Subcutaneous abdominal adipose tissue (tissue), 5 donors: ENCODE data around the gene TAP2.

Experiments
- H3K27ac ChIP-seq: one replicate; pipeline ENCODE4 v1.7.0; 2013; ENCODE audit warnings: low read depth, mild to moderate bottlenecking, inconsistent platforms, low read length, moderate library complexity
- H3K27me3 ChIP-seq, 5 donors: one replicate each; pipeline ENCODE4 v1.7.0; 2013; ENCODE audit warnings: low read length in 5 of 5, inconsistent platforms in 1 of 5; ENCODE audit not compliant: control insufficient read depth in 5 of 5, insufficient read depth in 4 of 5
- H3K36me3 ChIP-seq, 5 donors: one replicate each; pipeline ENCODE4 v1.7.0; 2013; ENCODE audit warnings: low read length in 5 of 5; ENCODE audit not compliant: control insufficient read depth in 5 of 5, insufficient read depth in 5 of 5
- H3K4me1 ChIP-seq, 5 donors: one replicate each; pipeline ENCODE4 v1.7.0; 2013; ENCODE audit warnings: low read length in 5 of 5, mild to moderate bottlenecking in 3 of 5, moderate library complexity in 1 of 5; ENCODE audit not compliant: control insufficient read depth in 5 of 5, insufficient read depth in 5 of 5
- H3K4me3 ChIP-seq, 5 donors: one replicate each; pipeline ENCODE4 v1.7.0; 2013; ENCODE audit warnings: low read length in 5 of 5, low read depth in 1 of 5
- H3K9ac ChIP-seq, 5 donors: one replicate each; pipeline ENCODE4 v1.7.0; 2013; ENCODE audit warnings: low read length in 5 of 5, mild to moderate bottlenecking in 4 of 5, moderate library complexity in 3 of 5
- H3K9me3 ChIP-seq, 5 donors: one replicate each; pipeline ENCODE4 v1.7.0; 2013; ENCODE audit warnings: low read length in 5 of 5; ENCODE audit not compliant: control insufficient read depth in 5 of 5
- donor health status: healthy.
- donor health status: healthy.
- donor health status: healthy.
- donor health status: healthy.
- donor health status: healthy.

Gene TAP2

GRCh38 chr6:32836873-32837272 lies 1.7 kb downstream of the TAP2 start:
- Histone ChIP-seq H3K36me3 (peaks cover 4 to 55% (median 28%) of the 10 kb centered on the region in 5 donors), H3K9ac (no peak overlapping the region), H3K9me3 (no peaks in the 10 kb centered on the region), H3K27me3 (no peaks in the 10 kb centered on the region), H3K27ac (no peak overlapping the region), H3K4me1 (peaks cover 0 to 14% (median 10%) of the 10 kb centered on the region in 5 donors), H3K4me3 (no peak overlapping the region)

- Histone ChIP-seq H3K4me1 (peaks cover 0 to 13% (median 10%) of the 10 kb centered on the region in 5 donors), H3K9me3 (no peaks in the 10 kb centered on the region), H3K4me3 (no peak overlapping the region), H3K27me3 (no peaks in the 10 kb centered on the region), H3K27ac (no peak overlapping the region), H3K36me3 (peaks cover 4 to 55% (median 42%) of the 10 kb centered on the region in 5 donors), H3K9ac (no peak overlapping the region)
These were observed 3.2 kb downstream of the TAP2 start for GRCh38 chr6:32835167-32835893.

- no peak overlapping the region for H3K27ac ChIP-seq
- H3K27me3 ChIP-seq = no peaks in the 10 kb centered on the region
- H3K9me3 ChIP-seq = no peaks in the 10 kb centered on the region
- H3K4me1 ChIP-seq = peaks cover 0 to 13% (median 8%) of the 10 kb centered on the region in 5 donors
- peaks cover 4 to 71% (median 59%) of the 10 kb centered on the region in 5 donors for H3K36me3 ChIP-seq
- no peak overlapping the region for H3K9ac ChIP-seq
- H3K4me3 ChIP-seq = no peak overlapping the region
These were observed 4.9 kb downstream of the TAP2 start for GRCh38 chr6:32833664-32834063.

- Histone ChIP-seq H3K4me3 (no peak overlapping the region), H3K27me3 (no peaks in the 10 kb centered on the region), H3K36me3 (peaks cover 8 to 72% (median 61%) of the 10 kb centered on the region in 5 donors), H3K4me1 (peaks cover 0 to 7% (median 2%) of the 10 kb centered on the region in 5 donors), H3K9ac (no peak overlapping the region), H3K9me3 (no peaks in the 10 kb centered on the region), H3K27ac (no peak overlapping the region)
These were observed 6.0 kb downstream of the TAP2 start for GRCh38 chr6:32832535-32832934.

- no peaks in the 10 kb centered on the region for H3K9me3 ChIP-seq
- no peak overlapping the region for H3K9ac ChIP-seq
- H3K4me3 ChIP-seq = no peak overlapping the region
- peaks cover 8 to 70% (median 63%) of the 10 kb centered on the region in 5 donors for H3K36me3 ChIP-seq
- H3K4me1 ChIP-seq = peaks cover 0 to 4% (median 0%) of the 10 kb centered on the region in 5 donors
- no peak overlapping the region for H3K27ac ChIP-seq
- H3K27me3 ChIP-seq = no peaks in the 10 kb centered on the region
These were observed 7.6 kb downstream of the TAP2 start for GRCh38 chr6:32830936-32831335.

GRCh38 chr6:32830017-32830416 lies 8.5 kb downstream of the TAP2 start:
- no peaks in the 10 kb centered on the region for H3K9me3 ChIP-seq
- peaks cover 0 to 4% (median 0%) of the 10 kb centered on the region in 5 donors for H3K4me1 ChIP-seq
- peaks cover 8 to 61% (median 54%) of the 10 kb centered on the region in 5 donors for H3K36me3 ChIP-seq
- no peak overlapping the region for H3K4me3 ChIP-seq
- H3K27ac ChIP-seq = no peak overlapping the region
- H3K9ac ChIP-seq = no peak overlapping the region
- H3K27me3 ChIP-seq = no peaks in the 10 kb centered on the region

GRCh38 chr6:32829495-32829894 lies 9.0 kb downstream of the TAP2 start:
- Histone ChIP-seq H3K9me3 (no peaks in the 10 kb centered on the region), H3K9ac (no peak overlapping the region), H3K27ac (no peak overlapping the region), H3K4me1 (peaks cover 0 to 4% (median 0%) of the 10 kb centered on the region in 5 donors), H3K27me3 (no peaks in the 10 kb centered on the region), H3K36me3 (peaks cover 4 to 55% (median 49%) of the 10 kb centered on the region in 5 donors), H3K4me3 (no peak overlapping the region)

GRCh38 chr6:32827025-32827424 lies 11.5 kb downstream of the TAP2 start:
- Histone ChIP-seq H3K27ac (no peak overlapping the region), H3K36me3 (peaks cover 4 to 44% (median 35%) of the 10 kb centered on the region in 5 donors), H3K4me3 (no peak overlapping the region), H3K9ac (peak overlapping the region in 1 of 5 donors; percentile 18), H3K27me3 (no peaks in the 10 kb centered on the region), H3K4me1 (peaks cover 0 to 4% (median 0%) of the 10 kb centered on the region in 5 donors), H3K9me3 (no peaks in the 10 kb centered on the region)

GRCh38 chr6:32825966-32826365 lies 12.6 kb downstream of the TAP2 start:
- no peak overlapping the region for H3K27ac ChIP-seq
- peaks cover 0 to 4% (median 2%) of the 10 kb centered on the region in 5 donors for H3K4me1 ChIP-seq
- no peaks in the 10 kb centered on the region for H3K27me3 ChIP-seq
- H3K4me3 ChIP-seq = no peak overlapping the region
- peaks cover 4 to 34% (median 26%) of the 10 kb centered on the region in 5 donors for H3K36me3 ChIP-seq
- no peak overlapping the region for H3K9ac ChIP-seq
- H3K9me3 ChIP-seq = no peaks in the 10 kb centered on the region

- Histone ChIP-seq H3K27ac (no peak overlapping the region), H3K9me3 (no peaks in the 10 kb centered on the region), H3K4me3 (no peak overlapping the region), H3K9ac (no peak overlapping the region), H3K4me1 (peaks cover 0 to 21% (median 5%) of the 10 kb centered on the region in 5 donors), H3K36me3 (no peaks in the 10 kb centered on the region), H3K27me3 (no peaks in the 10 kb centered on the region)
These were observed 18.8 kb downstream of the TAP2 start for GRCh38 chr6:32819729-32820128.
